ENCODE measurements around the gene PSAT1. TPM values are rescaled to one million over a fixed set of nuclear protein-coding genes. Genes with fewer than 3 reads are reported as not detected.

Gene PSAT1
- total RNA-seq, 2 experiments from 2014 or later: 125 to 268 TPM

GRCh38 chr9:78296201-78296892 lies 578 bp upstream of the PSAT1 start:
- Histone ChIP-seq H2AFZ (ENCODE audit: low read length) (peak overlapping the region; percentile 93), H3K27ac (ENCODE audit: low read depth, low read length, poor library complexity, severe bottlenecking) (peak overlapping the region; percentile 84), H3K9me2 (ENCODE audit: insufficient read depth, low read length) (no peaks in the 10 kb centered on the region), H3K79me2 (ENCODE audit: insufficient read depth, low read depth, low read length) (peaks cover 33% of the 10 kb centered on the region), H3K9me3 (ENCODE audit: low read length) (peaks cover 4% of the 10 kb centered on the region; the same call in 1 of the 2 replicates), H4K20me1 (ENCODE audit: insufficient read depth, low read length) (peaks cover 11% of the 10 kb centered on the region; the same call in 1 of the 2 replicates), H3K4me1 (ENCODE audit: insufficient read depth, low read length, poor library complexity, severe bottlenecking) (peaks cover 22% of the 10 kb centered on the region), H3K4me3 (ENCODE audit: low read depth, low read length, poor library complexity, severe bottlenecking) (peak overlapping the region; percentile 85), H3K36me3 (ENCODE audit: insufficient read depth, low read length) (peaks cover 30% of the 10 kb centered on the region), H3K4me2 (ENCODE audit: low read length) (peak overlapping the region; percentile 78)
- intact Hi-C loops (cut with micrococcal nuclease; ENCODE audit: unreplicated experiment): loop anchor here (2.0 to 5.0 kb wide), 3 partner anchors 34 to 1119 kb away; partner anchors contain the start of gene VPS13A
- ChIA-PET POLR2A (interaction anchor here (0.6 to 3.4 kb wide), 18 partner anchors 9 to 1743 kb away, joined by 3 to 18 read pairs (median 6); partner anchors contain the start of genes CEP78 and TLE4), CTCF (ENCODE audit: unreplicated experiment) (interaction anchor here (0.6 kb wide), 1 partner anchor 49 kb away, joined by 3 read pairs; no protein-coding TSS in a partner anchor)
- BruUV-seq (replicated peaks): TSS peak; percentile 83
- TF ChIP-seq, protein P1, sequence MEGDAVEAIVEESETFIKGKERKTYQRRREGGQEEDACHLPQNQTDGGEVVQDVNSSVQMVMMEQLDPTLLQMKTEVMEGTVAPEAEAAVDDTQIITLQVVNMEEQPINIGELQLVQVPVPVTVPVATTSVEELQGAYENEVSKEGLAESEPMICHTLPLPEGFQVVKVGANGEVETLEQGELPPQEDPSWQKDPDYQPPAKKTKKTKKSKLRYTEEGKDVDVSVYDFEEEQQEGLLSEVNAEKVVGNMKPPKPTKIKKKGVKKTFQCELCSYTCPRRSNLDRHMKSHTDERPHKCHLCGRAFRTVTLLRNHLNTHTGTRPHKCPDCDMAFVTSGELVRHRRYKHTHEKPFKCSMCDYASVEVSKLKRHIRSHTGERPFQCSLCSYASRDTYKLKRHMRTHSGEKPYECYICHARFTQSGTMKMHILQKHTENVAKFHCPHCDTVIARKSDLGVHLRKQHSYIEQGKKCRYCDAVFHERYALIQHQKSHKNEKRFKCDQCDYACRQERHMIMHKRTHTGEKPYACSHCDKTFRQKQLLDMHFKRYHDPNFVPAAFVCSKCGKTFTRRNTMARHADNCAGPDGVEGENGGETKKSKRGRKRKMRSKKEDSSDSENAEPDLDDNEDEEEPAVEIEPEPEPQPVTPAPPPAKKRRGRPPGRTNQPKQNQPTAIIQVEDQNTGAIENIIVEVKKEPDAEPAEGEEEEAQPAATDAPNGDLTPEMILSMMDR (conservative IDR thresholded peaks at IDR 0.05; ENCODE audit: low read length): no peak
- no peak for TF ChIP-seq EZH2phosphoT487 (IDR thresholded peaks at IDR 0.05; ENCODE audit: borderline replicate concordance, low read depth, low read length)
- DNase-seq (ENCODE audit: low spot score): peak; percentile 13

DNA sequence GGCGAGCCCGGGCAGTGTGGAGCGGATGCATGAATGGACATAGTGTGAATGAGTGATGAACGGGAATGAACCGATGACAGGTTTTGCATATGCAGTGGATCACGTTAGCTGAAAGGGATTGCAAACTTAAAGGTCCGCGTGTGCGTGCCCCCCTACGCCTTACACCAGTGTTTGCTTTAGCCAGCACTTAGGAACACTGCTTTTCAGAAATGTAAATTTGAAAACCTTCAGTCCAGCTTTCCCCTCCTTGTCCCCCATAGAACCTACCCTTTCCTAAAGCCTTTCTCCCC lies 692 bp downstream of the PSAT1 start:
- peaks cover 42% of the 10 kb centered on the region for H3K36me3 ChIP-seq (ENCODE audit: insufficient read depth, low read length)
- intact Hi-C loops (cut with micrococcal nuclease; ENCODE audit: unreplicated experiment): loop anchor here (1.0 to 5.0 kb wide), 4 partner anchors 35 to 1120 kb away; partner anchors contain the start of genes CEP78 and VPS13A
- BruUV-seq (replicated peaks): no TSS peak
- TF ChIP-seq, protein P1 (conservative IDR thresholded peaks at IDR 0.05; ENCODE audit: low read length): no peak
- TF ChIP-seq EZH2phosphoT487 (IDR thresholded peaks at IDR 0.05; ENCODE audit: borderline replicate concordance, low read depth, low read length): no peak
- DNase-seq (ENCODE audit: low spot score): no peak
- H2AFZ ChIP-seq (ENCODE audit: low read length): peak overlapping the region; percentile 81; the same call in 1 of the 2 replicates
- ChIA-PET POLR2A (interaction anchor here (0.9 to 3.4 kb wide), 14 partner anchors 13 to 1274 kb away, joined by 3 to 18 read pairs (median 6); partner anchors contain the start of genes CEP78 and TLE4), CTCF (ENCODE audit: unreplicated experiment) (no interaction called here)
- H3K4me3 ChIP-seq (ENCODE audit: low read depth, low read length, poor library complexity, severe bottlenecking): peak overlapping the region; percentile 85
- H3K4me1 ChIP-seq (ENCODE audit: insufficient read depth, low read length, poor library complexity, severe bottlenecking): peaks cover 20% of the 10 kb centered on the region
- H3K9me3 ChIP-seq (ENCODE audit: low read length): peaks cover 4% of the 10 kb centered on the region; the same call in 1 of the 2 replicates
- peaks cover 33% of the 10 kb centered on the region for H3K79me2 ChIP-seq (ENCODE audit: insufficient read depth, low read depth, low read length)
- peak overlapping the region; percentile 84 for H3K27ac ChIP-seq (ENCODE audit: low read depth, low read length, poor library complexity, severe bottlenecking)
- H4K20me1 ChIP-seq (ENCODE audit: insufficient read depth, low read length): peaks cover 11% of the 10 kb centered on the region; the same call in 1 of the 2 replicates
- no peaks in the 10 kb centered on the region for H3K9me2 ChIP-seq (ENCODE audit: insufficient read depth, low read length)
- peak overlapping the region; percentile 78 for H3K4me2 ChIP-seq (ENCODE audit: low read length)
